NCI-H2081 (cell line): Measurements from ENCODE around the gene USH2A.
"Not testable (repeated sequence)": the region's sequence is repeated elsewhere in the genome, so short reads cannot be mapped to it uniquely, and the experiment has no call there.

Source experiments
- DNase-seq, 2 experiments: peaks; one replicate each; lab custom pipeline; 2025; lab: John Stamatoyannopoulos, UW

Gene USH2A

DNA sequence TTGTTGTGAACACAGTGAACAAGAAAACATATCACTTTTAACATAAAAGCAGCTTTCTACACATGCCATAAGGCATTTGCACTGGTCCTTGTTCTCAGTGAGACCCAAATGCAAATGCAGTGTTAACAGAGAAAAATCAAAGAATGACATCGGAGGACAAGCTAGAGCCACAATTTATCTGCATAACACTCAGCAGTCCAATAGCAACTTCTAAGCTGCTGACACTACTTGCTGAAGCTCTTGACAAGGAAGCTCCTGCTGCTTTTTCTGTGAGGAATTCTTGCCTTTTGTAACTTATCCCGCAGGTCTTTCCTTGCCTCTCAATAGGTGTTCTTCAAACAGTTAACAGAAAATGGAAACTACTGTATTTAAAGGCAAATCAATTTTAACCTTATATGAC lies 34.7 kb downstream of the USH2A start:
- no peak for DNase-seq

DNA sequence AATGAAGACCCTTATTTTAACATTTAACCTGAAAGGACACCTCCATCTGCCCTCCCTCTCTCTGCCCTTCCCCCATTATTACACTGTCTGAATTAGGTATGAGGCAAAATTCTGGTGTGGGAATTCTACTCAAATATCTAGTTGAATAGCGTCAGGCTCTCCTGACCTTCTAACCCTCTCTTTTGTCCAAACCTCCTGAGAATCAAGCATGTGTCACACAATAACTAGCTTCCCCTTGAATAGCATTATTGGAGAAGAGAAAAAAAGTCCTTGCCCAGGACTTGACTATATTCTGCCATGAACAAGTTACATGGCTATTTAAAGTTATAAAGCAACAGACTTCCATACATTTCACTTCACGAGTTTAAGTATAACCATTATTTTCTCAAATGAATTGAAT lies 35.5 kb downstream of the USH2A start:
- no peak for DNase-seq

DNA sequence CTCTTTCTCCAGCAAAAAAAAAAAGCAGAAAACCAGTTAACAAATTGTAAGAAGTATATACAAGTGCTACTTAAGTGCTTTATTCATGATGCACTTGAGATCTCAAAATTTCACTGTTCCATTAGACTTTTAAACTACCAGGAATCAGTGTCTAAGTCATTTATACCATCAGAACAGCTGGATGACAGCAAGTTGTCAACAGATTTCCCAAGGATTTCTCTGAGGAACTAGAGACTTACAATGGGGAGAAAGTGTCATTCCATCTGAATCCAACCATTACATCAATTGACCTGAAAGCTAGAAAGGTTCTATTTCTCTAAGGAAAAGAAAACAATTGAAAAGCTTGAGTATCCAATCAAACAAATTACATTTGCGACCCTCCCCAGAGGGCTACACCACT lies 43.8 kb downstream of the USH2A start:
- DNase-seq: no peak

DNA sequence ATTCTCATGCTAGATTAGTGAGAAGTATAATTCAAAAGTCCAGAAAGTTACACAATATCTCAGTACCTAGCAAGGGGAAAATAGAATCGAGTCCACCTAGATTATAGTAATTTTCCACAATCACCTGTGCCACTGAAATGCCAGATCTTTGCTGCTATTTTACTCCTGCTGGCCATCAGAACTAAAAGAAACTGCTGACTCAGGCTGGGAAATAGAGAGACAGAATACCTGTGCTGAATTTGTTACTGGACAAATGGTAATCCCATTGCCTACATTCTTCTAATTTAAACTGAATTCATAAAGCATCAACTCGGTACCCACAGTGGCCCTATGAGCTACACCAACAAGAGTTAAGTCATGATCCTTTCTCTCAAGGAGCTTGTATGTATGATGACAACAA lies 55.0 kb downstream of the USH2A start:
- no peak for DNase-seq

DNA sequence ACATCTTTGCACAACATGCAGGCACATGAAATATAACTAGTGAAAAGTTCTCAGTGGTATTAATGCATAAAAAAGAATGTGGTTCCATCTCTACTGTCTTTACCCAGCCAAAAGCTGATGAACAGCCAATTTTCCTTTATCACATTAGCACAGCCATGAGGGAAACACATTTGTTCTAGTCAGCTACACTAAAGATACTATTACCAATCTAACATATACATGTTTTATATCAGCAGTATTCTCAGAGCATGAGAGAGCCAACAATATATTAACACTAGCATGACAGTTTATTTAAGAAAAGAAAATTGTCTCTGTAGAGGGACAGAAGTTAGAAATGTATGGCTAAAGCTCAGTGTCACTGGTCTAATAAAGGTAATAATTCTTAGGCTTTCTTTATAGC lies 56.3 kb downstream of the USH2A start:
- no peak for DNase-seq

DNA sequence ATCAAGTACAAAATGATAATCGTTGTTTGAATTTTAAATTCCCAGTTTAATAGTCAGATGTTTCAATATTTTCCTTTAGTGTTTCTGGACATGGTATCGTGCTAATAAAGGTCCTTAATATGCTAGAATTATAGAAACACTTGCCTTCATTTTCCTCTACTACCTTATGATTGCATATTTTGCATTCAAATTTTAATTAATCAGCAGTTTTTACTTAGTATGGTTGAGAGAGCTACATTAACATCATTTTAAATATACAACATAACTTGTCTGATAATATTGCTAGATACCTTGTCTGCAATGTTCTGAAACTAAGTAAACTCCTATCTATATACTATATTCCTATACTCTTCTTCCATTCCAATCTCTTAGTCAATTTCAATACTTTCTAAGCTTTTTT lies 66.3 kb downstream of the USH2A start:
- DNase-seq: no peak

DNA sequence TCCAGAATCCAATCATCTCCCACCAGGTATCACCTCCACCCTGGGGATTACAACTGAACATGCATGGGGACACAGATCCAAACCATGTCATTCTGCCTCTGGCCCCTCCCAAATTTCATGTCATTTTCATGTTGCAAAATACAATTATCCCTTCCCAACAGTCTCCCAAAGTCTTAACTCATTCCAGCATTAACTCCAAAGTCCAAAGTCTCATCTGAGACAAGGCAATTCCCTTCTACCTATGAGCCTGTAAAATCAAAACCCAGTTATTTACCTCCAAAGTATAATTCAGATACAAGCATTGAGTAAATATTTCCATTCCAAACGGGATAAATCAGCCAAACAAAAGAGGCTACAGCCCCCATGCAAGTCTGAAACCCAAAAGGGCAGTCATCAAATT lies 73.1 kb downstream of the USH2A start:
- DNase-seq: no peak

DNA sequence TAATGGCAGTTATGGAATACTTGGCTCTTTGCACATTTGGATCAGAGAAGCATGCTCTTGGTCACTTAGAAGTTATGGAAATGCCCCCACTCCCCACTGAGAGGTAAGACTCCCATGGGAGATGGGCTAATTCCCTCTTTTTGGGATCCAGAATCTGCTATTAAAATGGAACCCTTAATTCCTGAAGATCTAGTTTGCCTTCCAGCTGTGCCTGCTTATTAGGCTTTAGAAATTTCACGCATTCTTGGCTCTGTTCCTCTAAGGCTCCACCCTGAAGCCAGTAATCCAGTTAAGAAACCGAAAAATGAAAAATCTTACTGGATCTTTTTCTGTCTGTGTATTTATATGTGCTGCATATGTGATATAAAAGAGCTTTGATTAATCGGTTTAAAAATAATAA lies 76.7 kb downstream of the USH2A start:
- no peak for DNase-seq

DNA sequence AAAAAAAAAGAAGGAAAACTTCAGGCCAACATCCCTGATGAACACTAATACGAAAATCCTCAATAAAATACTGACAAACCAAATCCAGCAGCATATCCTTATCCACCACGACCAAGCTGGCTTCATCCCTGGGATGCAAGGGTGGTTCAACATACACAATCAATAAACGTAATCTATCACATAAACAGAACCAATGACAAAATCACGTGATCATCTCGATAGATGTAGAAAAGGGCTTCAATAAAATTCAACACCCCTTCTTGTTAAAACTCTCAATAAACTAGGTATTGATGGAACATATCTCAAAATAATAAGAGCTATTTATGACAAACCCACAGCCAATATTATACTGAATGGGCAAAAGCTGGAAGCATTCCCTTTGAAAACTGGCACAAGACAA lies 82.7 kb downstream of the USH2A start:
- not testable (repeated sequence) for DNase-seq

DNA sequence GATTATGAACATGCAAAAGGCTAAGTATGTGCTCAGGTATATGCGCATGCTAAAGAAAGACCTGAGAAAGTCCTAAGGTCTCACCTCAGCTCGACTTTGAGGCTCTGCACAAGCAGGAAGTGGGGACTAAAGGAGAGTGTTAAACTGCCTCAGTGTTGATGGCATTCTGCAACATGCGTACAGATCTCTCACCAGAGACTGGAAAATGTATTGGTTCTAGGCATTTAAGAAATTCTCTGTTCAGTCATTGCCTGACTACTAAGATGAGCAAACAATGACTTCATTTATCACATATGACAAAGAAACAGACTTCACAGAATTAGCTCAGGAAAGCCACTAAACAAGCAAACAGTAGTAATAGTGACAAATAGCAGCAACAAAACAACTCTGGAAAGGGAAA lies 90.8 kb downstream of the USH2A start:
- DNase-seq: no peak

DNA sequence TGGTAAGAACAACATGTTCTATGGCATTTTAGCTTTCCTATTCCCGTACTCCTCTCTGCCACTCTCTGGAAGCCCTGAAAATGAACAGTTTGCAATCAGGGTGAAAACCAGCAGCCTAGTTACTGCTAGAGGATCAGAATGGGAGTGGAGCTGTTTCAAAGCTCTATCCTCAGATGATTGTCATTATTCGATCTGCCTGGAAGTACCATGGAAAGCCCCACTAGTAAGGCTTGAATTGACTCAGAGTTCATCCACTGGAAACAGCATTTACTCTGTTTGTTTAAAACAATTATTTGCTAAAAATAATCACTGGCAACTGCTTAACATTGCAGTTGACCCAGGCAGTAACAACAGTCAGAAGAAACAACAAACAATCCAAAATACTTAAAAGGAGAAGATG lies 91.2 kb downstream of the USH2A start:
- DNase-seq: no peak

DNA sequence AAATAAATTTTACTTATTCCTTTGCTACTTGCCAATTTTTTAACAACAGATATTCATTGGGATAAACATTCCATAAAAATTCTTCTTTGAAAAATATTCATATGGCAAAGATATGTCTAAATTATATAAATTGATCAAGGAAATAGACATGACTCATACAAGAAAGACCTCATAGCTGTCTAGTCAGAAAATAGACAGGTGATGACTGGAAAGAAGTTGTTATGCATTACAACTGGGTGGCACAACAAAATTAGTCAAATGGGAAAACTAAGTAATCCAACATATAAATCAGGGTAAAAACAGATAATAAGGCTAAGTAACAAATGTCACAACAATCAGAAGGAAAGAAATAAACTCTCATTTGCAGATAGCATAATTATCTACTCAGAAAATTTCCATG lies 92.0 kb downstream of the USH2A start:
- no peak for DNase-seq

DNA sequence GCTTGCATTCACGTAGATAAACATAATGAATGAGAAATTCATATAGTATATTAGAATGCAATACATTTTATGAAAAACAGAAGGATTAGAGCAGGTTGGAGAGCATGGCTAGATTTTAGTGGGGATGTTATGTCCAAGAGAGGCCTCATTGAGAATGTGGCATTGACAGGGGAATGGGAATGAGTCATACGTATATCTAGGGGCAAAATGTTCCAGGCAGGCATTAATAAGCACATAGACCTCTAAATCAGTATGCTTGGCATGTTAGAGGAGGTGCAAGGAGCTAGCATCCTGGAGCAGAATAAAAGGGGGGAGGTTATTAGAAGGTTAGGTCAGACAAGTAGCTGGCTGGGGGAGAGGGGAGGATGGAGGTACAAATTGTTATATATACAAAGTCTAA lies 93.0 kb downstream of the USH2A start:
- DNase-seq: no peak

DNA sequence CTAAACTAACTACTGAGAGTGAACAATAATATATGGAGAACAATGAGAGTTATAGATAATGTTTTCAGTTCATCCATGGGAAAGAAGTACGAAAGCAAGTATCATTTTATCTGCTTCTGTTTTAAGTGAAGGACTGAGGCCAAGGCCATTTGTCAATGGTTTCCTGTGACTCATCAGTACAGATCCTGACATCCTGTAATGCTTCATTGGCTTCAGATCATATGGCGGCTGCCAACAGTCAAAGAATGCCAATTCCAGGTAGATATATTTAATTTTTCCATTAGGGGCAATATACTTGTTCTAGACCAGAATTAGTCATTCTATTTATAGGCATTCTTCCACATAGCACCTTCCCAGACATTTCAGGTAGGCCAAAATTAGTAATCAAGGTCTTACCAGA lies 97.3 kb downstream of the USH2A start:
- DNase-seq: no peak

DNA sequence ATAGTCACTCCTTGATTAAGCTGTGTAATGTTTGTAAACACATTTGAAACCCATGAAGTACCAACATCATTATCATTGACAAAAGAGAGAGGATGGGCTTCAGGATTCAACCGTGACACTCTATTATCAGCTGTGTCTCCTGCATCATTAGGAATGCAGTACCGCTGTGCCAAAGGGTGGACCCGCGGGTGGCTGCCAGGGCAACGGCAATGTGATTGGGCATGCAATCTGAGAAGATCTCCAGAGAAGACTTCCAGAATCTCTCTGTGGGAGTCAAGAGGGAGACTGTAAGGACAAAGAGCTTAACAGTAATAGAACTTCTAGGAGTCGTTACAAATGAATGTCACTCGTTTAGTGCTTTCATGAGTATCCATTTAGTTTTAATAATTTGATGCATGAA lies 97.9 kb downstream of the USH2A start:
- no peak for DNase-seq

DNA sequence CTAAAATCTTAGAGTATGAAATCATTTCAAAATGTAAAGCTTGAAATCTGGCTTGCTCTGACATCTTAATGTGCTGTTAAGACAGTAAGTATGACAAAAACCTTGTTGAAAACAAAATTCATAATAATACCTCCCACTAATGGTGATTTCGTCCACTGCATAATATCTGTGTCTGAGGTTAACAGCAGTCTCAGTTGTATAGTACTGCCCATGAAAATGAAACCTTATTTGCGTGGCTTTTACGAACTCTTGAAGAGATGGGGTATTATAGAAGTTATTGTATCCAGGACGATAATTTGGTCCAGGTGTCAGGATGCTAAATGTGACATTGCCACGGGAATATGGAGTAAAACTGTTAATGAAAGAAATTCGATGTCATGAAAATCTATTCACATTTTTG lies 99.9 kb downstream of the USH2A start:
- no peak for DNase-seq

DNA sequence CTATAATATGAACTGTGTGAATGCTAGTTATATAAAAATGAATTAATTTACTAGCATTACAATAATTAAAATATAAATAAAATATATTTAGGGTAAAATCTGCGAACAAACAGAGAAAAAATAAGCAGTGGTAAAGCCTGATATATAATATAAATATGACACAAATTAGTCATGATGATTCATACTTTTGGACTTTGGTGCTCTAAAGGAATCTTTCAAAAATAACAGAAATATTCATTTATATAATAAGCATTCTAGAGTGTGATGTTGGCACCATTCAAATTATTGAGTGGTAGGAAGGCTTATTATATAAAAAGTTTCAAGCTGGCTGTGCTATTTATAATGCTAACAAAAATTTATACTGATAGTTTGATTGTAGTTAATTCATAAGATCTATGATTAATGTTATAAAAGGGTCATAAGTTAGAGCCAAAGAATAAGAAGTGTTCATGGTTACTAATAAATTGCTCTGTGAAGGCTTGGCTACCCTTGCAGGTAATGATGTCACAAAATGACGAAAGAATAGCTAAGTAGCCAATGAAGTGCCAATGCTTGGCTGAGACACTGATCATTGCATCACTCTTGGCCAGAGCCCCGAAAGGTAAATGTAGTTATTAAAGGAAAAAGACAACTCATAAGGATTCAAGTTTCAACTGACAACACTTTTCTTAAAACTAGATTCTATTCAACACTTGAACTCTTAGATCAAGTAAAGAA lies 108.7 kb downstream of the USH2A start:
- DNase-seq: no peak

DNA sequence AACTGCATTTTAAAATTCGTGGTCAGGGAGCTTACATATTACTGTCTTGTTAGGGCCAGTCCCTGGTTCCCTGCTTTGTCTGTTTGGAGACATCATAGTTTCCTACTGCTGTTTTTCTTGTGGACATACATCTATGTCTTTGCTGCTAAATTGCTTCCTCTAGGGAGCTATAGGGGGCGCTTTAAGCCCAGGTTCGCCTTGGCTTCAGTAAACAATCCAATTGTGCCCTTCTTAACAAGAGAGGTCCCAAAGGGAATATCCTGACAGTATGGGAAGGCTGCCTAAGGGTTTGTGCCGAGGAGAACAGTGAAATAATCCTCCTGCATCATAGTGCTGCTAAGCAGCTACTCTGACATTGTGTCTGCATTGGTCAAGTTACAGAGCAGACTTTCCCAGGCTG lies 112.5 kb downstream of the USH2A start:
- DNase-seq: peak; percentile 77 to 78

DNA sequence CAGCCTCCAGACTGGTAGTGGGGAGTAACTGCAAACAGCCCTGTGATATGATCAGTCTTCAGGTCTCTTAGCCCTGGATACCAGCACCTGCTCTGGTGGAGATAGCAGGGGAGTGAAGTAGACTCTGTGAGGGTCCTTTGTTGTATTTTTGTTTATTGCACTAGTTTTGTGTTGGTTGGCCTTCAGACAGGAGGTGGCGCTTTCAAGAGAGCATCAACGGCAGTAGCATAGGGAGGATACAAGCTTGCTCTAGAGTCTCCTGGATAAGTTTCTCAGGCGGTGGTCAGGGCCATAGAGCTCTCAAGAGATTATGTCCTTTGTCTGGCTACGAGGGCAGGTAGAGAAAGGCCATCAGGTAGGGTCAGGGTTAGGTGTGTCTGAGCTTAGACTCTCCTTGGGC lies 116.4 kb downstream of the USH2A start:
- DNase-seq: no peak

DNA sequence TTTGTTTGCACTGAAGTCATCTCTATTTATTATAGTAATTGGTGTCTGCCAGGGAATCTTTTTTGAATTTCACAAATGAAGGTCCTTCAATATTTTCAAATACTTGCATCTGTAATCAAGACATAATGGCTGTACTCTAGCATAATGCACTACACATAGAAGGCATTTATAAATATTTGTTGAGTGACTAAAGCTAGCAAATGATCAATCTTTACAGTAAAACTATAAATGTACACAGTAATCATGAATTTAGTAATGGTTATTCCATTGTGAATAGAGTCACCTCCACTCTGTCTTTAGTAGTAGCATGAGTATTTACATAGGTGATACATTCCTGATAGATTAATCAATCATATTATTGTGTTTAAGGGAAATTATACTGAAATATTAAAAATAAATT lies 119.6 kb downstream of the USH2A start:
- peak in 1 of 2 experiments; percentile 25 for DNase-seq

DNA sequence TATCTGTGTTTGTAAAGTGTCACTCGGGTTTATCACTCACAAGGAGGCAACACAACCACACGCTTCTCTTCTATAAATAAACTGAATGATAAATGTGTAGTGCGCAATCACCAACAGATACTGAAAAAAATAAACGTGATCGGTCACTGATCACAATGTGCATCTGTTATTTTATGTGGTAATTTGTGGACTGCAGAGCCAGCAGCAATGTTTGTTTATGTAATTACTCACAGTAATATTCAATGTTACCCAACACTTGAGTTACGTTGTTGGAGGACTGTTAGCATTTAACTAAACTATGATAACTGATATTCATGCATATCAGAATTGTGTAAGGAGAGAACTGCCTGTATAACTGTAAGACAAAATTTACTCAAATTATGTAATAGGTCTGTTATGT lies 129.6 kb downstream of the USH2A start:
- peak in 1 of 2 experiments; percentile 37 for DNase-seq

DNA sequence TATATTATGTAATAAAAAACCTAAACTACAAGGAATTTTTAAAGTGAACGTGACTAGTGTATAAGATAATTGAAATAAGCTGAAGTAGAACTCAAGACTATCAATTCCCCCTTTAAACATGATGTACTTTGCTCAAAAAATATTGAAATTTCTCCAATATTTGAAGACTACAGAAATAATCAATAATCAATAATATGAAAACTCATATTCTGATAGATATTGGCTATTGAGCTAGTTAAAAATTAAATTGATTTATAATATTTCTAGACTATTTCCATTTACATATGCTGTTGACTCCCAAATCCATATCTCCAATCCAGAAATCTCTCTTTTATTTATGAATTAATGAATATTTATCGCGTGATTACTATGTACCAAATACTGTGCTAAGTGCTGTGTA lies 133.2 kb downstream of the USH2A start:
- DNase-seq: no peak

DNA sequence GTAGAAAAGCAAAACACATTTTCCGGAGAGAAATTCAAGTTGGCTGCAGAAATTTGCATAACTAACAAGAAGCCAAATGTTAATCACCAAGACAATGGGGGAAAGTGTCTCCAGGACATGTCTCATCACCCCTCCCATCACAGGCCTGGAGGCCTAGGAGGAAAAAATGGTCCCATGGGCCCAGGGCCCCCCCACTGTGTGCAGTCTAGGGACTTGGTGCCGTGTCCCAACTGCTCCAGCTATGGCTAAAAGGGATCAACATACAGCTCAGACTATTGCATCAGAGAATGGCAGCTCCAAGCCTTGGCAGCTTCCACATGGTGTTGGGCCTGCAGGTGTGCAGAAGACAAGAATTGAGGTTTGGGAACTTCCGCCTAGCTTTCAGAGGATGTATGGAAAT lies 138.2 kb downstream of the USH2A start:
- DNase-seq: no peak

DNA sequence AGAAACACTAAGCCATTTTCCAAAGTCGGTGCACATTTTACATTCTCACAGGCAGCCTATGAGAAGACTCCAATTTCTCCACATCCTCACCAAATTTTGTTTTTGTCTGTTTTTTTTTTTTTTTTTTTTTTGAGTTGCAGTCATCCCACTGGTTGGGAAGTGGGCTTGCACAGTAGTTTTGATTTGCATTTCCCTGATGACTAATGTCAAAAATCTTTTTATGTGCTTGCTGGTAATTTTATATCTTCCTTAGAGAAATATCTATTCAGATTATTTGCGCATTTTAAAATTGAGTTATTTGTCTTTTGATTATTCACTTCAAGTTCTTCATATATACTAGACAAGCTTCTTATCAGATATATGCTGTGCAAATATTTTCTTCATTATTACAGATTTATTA lies 141.5 kb downstream of the USH2A start:
- no peak for DNase-seq
